ENCODE data around the gene OPCML.

Gene OPCML

DNA sequence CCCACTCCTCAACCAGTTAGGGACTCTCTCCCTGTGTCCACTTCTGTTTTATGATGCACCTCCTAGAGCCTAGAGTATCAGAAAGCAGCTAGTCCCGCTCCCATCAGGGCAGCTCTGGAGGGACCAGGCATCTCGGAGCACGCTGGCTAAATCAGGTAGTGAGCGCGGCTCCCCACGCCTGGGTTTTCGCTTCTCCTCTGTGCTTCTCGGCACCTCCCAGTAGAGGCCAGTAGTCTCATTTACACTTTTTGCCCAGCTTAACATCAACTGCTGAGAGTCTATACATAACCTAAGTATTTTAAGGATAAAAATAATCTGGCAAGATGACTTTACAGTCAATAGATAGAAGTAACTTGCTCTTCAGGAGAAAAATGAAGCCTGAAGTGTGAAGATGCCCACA is 473.8 kb downstream of the OPCML start:
- FAIRE-seq: no peak

- no peak for FAIRE-seq
Measured at GRCh38 chr11:133053124-133053776, 479.1 kb downstream of the OPCML start.

DNA sequence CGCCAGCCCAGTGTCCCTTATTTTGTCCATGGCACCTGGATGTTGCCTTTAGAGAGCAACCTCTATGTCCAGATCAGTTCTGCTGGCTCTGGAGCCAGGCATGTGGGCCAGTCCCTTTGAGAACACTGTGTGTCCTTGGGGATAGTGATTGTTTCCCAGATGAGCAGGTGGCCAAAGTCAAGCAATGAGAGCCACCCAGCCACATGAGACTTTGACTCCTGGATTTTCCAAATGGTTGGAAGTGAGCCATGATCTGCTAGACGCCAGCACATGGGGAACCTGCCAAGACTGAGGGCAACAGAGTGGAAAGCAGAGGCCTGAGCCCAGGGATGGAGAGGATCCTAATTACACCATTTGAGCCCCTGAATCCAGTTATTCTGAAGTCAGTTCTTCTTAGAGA is 479.8 kb downstream of the OPCML start:
- no peak for FAIRE-seq

- FAIRE-seq: no peak
Measured at GRCh38 chr11:133049244-133050019, 482.9 kb downstream of the OPCML start.

- FAIRE-seq: no peak
Measured at GRCh38 chr11:133048270-133048669, 484.0 kb downstream of the OPCML start.

DNA sequence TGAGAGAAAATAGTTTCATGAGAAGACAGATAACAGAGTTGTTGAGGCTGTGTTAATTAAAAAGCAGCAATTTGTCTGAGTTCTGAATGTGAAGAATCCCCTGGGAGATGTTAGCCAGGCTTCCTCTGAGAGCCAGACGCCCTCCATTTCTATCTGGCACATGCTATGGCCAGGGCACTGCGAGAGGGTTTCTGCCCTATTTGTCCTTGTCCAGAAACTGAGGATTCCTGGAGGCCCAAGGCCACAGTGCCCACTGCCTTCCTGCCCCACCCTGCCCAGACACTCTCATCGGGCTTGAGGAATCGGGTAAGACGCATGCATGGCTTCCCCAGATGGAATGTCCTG is 484.6 kb downstream of the OPCML start:
- no peak for FAIRE-seq

- FAIRE-seq: no peak
Measured at GRCh38 chr11:133047036-133047770, 485.1 kb downstream of the OPCML start.

- no peak for FAIRE-seq
Measured at GRCh38 chr11:133046252-133046651, 486.0 kb downstream of the OPCML start.

GRCh38 chr11:133041928-133042882 is 490.1 kb downstream of the OPCML start:
- no peak for FAIRE-seq

DNA sequence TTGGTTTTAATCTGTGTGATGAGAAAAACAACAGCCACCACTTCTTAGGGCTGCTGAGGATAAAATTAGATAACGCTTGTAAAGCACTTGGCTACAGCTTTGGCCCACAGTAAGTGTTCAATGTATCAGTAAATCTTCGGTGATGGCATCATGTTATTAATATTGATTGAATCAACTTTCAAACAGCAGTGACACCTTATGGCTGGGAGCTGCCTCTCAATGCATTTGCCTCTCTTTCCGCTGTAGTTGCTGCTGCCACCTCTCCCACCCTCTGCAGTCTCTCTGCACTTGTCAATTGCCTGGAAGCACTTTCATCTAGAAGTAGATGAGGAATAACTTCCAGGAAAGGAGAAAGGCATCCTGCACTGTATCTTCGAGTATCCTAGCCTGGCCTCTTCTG is 491.1 kb downstream of the OPCML start:
- no peak for FAIRE-seq

- no peak for FAIRE-seq
Measured at GRCh38 chr11:133040289-133040900, 491.9 kb downstream of the OPCML start.

- FAIRE-seq: no peak
Measured at GRCh38 chr11:133038850-133039249, 493.5 kb downstream of the OPCML start.

DNA sequence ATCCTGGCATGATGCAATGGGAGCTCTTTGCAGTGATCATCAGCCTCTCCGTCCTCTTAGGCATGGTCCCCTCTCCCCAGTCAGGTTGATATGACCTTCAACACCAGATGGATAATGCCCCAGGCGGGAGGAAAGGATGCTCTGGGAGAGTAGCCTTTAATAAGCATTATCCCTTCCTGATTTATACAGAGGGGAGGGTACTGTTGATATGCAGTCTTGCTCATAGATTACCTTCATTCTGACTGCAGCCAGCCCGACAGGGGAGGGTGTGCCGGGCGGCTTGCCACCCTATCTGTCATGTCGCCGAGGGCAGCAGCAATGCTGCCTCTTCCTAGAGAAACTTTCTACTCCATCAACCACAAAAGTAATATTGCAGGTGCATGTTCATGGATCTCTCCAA is 497.4 kb downstream of the OPCML start:
- FAIRE-seq: no peak

DNA sequence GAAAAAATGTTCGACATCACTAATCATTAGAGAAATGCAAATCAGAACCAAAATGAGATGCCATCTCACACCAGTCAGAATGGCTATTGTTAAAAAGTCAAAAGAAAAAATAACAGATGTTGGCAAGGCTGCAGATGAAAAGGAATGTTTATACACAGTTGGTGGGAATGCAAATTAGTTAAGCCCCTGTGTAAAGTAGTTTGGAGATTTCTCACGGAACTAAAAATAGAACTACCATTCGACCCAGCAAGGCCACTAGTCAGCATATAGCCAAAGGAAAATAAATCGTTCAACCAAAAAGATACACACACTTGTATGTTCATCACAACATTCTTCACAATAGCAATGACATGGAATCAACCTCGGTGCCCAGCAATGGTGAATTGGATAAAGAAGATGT is 503.2 kb downstream of the OPCML start:
- no peak for FAIRE-seq

GRCh38 chr11:133026952-133027351 is 505.3 kb downstream of the OPCML start:
- FAIRE-seq: no peak

DNA sequence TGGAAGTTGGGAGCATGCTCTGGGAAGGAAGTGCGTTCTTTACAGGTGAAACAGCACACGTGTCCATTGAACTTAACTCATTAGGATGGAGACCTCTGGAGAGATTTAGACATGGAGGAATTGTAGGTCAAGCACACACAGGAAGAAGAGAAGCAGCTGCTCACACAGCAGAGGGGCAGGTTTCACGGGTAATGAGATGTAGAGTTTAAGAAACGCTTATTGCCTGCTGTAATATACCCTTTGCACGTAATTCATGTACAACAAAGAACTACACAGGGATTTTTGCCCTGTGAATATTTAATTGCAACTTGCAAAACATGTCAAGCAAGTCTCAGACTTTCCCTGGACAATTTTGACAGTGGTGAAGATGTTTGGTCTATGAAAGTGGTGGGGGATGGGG is 508.0 kb downstream of the OPCML start:
- FAIRE-seq: no peak

DNA sequence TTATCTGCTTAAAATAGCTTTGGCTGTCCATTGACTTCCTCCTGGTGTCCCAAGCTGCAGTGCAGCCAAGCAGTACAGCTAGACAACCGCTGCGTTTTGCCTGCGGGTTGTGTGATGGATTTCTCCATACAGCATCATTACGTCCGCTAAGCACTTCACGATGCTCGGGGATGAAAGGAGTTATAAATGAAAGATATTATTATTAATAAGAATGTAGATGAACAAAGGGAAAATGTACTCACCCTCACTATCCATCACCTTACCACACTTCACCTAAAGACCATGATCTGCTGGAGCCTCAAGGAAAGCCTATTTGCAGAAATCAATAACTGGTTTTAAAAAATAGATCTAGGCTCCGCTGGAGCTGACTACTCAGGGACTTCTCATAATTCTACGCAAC is 509.1 kb downstream of the OPCML start:
- FAIRE-seq: no peak

DNA sequence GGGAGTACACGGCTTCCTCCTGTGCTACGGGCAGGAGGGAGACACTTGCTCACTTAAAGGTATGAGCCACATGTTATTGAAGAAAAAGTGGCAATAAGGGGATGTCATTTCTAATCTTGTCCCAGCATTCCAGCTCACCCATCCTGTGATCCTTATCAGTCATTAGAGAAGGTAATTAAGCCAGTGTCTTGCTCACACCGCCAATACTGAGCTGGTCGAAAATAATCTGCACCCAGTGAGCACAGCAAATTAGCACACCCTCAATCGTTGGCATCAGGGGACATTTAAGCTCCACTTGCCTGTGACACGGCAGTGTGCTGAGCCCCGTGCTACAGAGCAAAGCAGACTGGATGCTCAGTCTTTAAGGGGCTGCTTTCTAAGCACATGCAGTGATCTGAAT is 510.7 kb downstream of the OPCML start:
- no peak for FAIRE-seq

DNA sequence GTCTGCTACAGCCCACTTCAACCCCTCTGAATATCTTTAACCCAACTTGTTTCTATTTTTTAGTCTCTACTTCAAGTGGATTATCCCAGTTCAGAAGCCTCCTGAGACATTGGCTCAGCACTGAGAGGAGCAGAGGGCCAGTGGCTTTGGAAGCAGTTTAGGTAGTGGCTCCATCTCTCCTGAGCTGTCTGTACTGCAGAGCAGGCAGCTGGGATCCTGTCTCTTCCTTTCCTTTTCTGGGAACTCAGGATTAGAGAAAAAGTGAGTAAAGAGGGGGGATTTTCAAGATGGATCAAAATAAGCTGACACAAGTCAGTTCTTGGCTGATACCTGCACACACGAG is 512.0 kb downstream of the OPCML start:
- no peak for FAIRE-seq

- no peak for FAIRE-seq
Measured at GRCh38 chr11:133019545-133020371, 512.5 kb downstream of the OPCML start.

DNA sequence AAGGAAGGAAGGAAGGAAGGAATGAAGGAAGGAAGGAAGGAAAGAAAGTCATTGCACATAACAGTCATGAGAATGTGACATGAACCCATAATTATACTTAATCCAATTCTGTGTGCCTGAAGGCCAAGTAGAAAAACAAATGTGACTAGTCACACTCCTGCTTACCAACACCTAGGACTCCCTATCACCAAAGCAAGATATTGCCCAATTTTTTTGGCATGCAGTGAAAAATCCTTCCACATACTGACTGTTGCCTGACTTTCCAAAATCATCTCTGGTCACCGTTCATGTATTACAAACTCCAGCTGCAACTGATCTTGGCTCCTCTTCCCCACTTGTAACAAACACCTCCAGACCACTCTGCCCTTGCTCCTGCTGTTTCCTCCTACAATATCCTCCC is 516.8 kb downstream of the OPCML start:
- no peak for FAIRE-seq

DNA sequence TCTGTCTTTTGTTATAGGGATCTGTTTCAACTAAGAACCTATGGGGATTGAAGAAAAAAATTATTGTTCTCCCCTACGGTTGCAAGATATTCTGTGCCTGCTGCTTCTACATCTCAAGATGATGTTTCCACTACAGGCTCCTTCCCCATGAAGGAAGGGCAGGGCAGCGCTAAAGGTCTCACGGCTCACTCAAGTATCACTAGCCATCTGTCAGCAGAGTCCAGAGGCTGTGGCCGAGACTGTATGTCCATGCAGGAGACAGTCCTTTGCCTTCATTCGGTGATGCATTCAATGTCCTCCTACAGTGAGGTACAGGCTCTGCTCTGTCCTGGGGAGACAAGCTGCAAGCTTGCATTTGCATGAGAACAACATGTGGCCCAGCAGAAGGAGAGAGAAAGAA is 518.0 kb downstream of the OPCML start:
- FAIRE-seq: no peak

Data from endometrium (tissue), 2 donors.